NCI-H526 (cell line): ENCODE measurements around the gene YIF1A.
A peak's percentile ranks its signal among the peaks of the same experiment; 100 is the strongest.

Source experiments
- DNase-seq, 2 experiments: peaks; one replicate each; lab custom pipeline; 2025; lab: John Stamatoyannopoulos, UW

YIF1A gene

DNA sequence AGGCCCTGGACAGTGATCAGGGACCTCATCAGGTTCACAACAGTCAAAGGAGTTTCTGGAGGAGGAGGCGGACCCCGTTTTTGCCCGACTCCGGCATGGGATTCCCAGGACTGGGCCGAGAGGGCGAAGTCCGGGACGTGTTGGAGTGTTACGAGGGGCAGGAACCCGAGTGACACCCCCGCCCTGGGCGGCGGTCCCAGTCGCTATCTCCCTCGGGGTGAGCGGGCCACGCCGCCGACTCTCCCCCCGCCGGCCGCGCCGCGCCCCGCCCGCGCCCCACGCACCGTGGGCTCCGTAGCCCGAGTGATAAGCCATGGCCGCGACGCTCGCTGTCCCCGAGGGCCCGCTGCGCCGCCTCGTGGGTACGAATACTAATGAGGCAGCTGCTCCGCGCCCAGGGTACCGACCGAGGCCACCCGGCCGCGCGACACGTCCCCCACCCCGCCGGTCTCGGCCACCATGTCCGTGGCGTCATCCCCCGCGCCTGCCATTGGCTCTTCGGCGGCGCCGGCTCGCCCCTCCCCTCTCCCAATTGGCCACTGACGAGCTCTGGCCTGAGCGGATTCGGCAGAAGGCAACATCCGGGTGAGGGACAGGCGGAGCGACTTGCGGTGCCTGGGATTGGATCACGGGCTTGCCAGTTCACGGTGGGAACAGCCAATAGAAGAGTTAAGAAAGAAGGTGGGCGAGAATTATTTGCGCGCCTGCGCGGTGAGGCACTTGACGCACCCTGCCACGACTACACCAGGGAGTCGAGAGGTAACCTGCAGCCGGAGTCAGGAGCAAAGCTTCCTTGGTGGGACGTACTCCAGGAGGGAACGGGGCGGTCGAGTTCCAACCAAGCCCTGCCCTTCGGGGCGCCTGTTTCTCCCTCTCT, at the start of gene YIF1A:
TSS of gene YIF1A (minus strand) at position 473 of the 877 bp plus-strand sequence. CDS start at position 315, 158 bp downstream.
- DNase-seq, result peak; percentile 99 to 100

- no peak for DNase-seq
These were observed 48.4 kb upstream of the YIF1A start for GRCh38 chr11:66337103-66337899.

DNA sequence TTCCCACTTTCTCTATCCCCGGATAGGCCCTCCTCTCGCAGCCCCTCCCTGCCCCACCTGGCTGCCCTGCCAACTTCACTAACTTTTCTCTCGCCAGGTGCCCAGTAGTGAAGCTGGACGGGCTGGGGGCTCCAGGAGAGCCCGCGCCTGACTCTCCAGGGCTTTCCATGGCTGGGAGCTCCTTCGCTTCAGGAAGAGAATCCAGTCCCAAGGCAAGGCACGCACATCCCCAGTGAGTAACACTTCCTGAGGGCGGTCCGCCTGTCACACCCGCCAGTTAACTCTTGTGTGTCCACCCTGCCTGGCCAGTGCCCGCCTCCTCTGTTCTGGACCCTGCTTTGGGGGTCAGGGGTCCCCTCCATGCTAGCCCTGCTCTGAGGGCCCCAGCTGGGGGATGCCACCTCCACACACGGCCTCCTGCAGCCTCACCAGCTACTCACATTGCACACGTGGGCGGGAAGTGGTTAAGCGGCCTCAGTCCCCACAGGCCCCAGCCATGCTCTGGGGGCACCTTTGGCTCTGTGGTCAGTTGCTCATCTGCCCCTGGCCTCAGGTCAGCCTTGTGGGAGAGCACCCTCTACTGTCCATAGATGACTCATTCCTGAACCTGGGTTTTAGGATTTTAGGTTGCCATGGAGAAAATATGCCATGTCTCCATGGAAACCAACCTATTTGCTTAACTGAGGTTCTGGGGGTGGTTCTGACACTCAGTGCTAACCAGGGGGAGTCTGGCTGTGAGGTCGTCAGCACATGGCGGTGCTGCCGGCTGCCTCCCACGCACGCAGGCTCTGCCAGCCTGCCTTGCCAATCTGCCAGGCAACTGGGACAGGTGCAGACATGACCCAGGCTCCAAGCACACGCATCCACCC, 47.5 kb upstream of the YIF1A start, which contains the start of gene RIN1:
TSS of gene RIN1 (minus strand) at position 201 of the 869 bp plus-strand sequence. CDS start at position 169, 32 bp downstream.
- peak in 1 of 2 experiments; percentile 62 for DNase-seq

GRCh38 chr11:66335531-66336233, 46.7 kb upstream of the YIF1A start:
- peak in 1 of 2 experiments; percentile 52 for DNase-seq

DNA sequence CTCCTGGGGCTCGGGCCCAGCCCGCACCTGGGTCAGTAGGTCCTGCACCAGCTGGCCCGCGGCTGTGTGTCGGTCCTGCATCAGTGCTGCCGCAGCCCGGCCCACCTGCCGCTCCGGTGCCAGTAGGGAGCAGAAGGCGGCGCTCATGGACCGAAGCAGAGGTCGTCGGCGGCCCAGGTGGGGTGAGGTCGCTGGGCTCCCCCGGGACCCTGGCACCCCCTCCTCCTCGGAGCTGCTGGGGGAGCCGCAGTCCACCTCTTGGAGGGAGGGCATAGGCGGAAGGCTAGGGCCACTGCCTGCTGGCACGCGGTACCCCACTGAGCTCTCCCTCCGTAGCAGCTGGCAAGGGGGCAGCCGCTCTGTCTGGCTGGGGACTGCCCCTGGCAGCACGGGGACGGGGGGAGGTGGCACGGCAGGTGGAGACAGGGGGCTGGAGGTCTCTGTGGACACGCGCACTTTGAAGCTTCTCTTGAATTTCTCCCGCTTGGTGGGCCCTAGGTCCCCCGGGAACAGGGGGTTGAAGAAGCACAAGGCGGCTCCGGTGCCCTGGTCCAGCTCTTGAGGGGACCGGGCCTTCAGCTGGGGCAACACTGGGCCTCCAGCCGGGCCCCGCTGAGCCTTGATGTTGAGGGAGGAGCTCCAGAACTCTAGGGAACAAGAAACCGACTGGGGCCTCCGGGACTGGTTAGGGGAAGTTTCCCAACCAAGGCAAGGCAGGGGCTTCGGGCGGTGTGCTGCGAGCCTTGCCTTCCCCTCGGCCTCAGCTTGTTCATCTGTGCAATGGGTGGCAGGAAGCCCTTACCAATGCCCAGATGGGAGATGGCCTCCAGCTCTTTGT, 45.9 kb upstream of the YIF1A start:
- DNase-seq, result no peak

DNA sequence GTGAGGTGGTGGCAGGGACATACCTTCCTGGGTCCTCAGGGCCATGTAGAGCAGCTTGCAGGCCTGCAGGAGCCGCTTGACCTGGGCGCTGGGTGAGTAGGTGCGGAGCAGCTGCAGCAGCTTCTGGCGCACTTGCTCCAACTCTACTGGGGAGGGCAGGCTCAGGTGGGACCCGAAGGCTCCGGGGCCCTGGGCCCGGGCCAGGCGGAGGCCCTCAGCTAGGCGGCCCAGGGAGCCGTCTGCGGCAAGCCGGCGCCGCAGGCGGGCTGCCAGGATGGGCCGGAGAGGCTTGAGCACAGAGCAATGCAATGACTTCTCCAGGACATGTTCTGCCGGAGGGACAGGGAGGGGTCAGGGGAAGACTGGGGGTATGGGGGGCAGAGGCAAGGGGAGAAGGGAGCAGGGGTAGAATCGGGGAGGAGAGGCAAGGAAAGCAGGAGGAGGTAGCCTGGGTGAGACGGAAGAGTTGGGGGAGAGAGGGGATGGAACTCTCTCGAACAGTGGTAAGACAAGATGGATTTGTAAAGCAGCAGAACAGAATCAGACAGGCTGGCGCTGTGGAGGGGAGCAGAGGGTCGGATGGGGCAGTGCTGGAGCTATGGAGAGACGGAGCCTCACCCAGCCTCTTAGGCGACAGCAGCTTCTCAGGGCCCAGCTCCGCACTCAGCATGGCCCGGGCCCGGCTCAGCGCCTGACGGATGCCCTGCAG, 45.1 kb upstream of the YIF1A start:
- peak in 1 of 2 experiments; percentile 48 for DNase-seq

DNA sequence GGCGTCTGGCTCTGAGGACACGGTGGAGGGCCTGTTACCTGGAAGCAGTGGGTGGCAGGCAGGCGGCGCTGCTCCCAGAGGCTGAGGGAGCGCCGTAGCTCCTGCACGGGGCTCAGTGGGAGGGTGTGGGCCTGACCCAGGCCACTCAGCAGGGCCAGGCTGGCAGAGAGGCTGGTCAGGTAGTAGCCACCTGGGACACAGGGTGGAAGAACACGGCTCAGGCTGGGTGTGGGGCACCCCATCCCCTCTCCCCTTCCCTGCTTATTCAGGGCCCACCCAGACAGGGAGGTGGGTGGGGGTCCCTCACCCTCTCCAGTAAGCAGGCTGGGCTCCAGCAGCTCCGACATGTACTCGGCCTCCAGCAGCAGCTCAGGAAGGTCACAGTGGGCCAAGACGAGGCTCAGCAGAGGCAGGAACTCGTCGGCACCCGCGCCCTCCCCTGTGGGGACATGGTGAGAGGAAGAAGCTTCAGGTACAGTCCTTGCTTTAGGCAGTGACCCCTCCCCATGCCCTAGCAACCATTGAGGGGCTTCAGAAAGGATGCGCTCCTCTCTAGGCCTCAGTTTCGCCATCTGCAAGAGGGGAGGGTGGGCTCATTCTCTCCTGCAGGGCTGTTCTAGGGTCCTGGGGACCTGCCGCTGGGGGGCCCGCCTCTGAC, 44.4 kb upstream of the YIF1A start:
- no peak for DNase-seq

GRCh38 chr11:66332371-66333219, 43.7 kb upstream of the YIF1A start:
- no peak for DNase-seq

DNA sequence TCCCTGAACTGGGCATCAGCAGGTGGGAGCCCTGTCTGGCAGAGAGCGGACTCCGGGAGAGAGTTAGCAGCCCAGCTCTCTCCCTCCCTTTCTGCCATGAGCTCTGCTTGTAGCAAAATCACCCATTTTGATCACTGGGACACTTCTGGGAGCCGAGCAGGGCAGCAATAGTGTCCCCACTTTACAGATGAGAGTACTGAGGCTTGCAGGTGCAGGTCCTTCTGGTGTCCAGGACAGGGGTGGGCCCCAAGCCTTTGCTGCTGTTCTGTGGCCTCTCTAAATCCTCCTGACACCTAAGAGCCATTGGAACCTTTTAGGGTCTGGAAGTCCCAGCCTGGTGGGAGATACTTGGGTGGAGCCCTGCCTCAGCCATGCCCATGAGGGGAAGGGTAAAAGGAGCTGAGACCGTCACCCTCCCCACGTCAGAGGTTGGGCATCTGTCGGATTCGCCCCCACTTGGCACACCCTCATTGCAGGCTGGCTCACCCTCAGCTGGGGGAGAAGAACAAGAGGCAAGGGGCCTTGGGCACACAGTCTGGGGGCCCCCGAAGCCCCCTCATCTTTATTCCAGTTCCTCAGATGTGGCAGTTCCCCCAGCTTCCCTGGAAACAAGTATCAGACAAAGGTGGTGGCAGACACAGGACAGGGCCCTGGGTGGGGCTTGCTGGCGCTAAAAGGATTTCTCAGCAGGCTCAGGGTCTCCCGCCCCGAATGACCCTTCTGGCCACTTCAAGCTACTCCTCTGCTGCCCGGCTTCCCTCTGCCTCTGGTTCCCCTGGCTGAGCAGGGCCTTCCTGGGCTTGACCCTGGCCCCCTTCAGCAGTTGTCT, 42.8 kb upstream of the YIF1A start:
- DNase-seq, result no peak

DNA sequence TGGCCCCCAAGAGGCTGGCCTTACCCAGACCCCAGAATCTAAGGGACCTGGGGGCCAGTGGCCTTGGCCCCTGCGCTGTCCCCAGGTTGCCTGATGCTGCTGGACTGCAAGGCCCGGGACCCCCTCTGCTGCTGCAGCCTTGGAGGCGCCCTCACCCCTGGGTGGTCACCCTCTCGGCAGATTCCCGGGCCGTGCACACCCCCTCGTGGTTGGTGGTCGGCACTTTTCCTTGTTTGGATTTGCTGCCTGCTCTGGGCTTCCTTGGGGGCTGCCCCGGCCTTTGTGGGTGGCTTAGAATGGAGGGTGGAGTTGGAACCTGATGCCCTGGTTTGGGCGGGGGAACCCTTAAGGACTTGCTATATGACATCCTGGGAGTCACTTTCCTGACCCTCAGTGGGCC, 42.0 kb upstream of the YIF1A start:
- DNase-seq, result no peak

- DNase-seq, result no peak
These were observed 40.3 kb upstream of the YIF1A start for GRCh38 chr11:66329165-66329673.

DNA sequence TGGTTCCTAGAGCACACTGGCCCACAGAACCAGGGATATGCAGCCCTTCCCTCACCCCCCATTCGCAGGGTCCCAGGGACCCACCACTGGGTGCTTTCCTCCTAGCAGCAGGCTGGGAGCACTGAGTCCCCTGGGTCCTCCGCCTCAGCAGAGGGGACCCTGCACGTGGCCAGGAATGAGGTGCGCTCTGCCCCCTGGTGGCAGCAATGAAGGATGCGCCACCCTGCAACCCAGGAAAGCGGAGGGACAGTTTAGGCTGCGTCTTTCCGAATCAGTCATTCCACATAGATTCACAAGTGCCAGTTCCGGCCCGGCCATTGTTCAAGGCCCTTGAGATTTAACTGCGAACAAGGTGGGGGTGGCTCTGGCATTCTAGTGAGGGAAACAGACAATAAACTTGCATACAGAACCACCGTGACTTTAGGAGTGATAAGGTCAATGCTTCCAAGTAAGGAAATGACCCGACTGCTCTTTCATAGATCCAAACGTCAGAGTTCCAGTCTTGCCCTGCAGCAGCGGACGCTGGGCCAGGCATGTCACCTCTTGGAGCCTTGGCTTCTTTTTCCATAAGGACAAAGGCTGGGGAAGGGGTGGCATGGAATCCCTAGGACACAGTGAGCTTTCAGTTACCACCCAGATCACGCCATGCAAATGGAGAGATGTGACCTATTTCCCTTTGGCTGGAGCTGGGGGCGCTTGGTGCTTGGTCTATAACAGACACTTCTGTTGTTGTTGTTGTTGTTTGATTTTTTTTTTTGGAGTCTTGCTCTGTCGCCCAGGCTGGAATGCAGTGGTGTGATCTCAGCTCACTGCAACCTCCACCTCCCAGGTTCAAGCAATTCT, 39.6 kb upstream of the YIF1A start:
- DNase-seq, result peak; percentile 66 to 92

- no peak for DNase-seq
These were observed 39.0 kb upstream of the YIF1A start for GRCh38 chr11:66328031-66328301.

GRCh38 chr11:66327171-66328030, 38.5 kb upstream of the YIF1A start:
- no peak for DNase-seq
